GM12801 (cell line): ENCODE measurements around the gene M1AP.

Experiments
- TF ChIP-seq, protein P1 (sequence below): IDR thresholded peaks from one replicate; pipeline ENCODE4 v1.5.1; 2011; ENCODE audit warnings: control low read depth; ENCODE audit not compliant: insufficient read length; ENCODE audit errors: extremely low read depth

The M1AP gene

DNA sequence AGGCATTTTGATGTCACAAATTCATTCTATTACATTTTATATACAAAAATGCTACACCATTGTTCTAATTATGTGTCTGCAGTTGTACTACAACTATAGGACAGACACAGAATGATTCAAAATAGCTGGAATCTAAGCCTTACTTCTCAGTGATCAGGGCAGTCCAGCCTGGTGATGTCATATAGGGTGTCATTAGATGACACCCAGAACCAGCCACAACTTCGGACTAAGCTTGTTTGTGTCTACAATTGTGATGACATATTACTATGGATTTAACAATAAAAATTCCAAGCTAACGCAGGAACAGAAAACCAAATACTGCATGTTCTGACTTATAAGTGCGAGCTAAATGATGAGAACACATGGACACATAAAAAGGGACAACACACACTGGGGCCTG, 31.0 kb downstream of the M1AP start:
- TF ChIP-seq, protein P1, sequence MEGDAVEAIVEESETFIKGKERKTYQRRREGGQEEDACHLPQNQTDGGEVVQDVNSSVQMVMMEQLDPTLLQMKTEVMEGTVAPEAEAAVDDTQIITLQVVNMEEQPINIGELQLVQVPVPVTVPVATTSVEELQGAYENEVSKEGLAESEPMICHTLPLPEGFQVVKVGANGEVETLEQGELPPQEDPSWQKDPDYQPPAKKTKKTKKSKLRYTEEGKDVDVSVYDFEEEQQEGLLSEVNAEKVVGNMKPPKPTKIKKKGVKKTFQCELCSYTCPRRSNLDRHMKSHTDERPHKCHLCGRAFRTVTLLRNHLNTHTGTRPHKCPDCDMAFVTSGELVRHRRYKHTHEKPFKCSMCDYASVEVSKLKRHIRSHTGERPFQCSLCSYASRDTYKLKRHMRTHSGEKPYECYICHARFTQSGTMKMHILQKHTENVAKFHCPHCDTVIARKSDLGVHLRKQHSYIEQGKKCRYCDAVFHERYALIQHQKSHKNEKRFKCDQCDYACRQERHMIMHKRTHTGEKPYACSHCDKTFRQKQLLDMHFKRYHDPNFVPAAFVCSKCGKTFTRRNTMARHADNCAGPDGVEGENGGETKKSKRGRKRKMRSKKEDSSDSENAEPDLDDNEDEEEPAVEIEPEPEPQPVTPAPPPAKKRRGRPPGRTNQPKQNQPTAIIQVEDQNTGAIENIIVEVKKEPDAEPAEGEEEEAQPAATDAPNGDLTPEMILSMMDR = no peak

DNA sequence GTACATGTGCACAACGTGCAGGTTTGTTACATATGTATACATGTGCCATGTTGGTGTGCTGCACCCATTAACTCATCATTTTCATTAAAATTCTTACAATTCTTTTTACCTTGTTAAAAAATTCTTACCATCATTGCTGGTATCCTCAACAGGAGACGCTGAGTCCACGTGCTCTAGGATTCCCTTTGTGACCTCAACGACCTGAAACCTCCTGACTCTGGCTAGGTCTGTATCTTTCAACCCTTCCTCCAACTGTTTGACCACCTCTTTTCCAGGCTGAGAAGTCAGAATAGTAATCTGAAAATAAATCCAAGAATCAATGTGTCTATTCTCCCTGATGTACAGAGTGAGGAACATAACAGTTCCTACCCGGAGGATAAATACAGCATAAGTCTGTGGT, 41.2 kb downstream of the M1AP start:
- TF ChIP-seq, protein P1 = no peak

DNA sequence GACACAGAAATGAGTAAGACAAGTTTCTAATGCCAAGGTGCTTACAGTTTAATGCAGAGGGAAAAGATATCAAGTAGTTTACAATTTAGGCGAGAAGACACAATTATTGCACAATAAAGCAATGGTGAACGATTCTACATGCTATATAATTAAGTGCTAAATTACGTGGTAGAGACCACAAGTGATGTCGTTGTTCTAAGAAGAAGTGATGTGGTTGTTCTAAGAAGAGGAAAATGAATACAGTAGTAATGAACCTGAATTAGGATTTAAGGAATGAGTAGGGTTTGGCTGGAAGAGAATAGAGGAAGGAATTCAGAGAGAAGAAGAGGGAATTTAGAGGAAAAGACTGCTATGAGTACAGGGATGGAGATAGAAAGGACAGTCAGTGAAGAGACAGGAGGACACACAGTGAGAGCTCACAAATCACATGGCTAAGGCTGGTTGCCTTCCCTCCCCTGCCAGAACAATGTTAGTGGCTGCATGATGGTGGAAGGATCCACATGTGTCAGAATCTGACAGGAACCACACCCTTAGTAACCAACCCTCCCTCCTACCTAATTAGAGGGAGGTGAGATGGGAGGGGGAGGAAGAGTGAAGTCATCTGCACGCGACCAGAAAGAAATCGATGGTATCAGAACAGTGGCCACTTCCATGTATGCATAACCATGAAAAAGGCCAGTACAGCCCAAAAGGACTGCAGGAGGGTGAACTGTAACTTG, 44.7 kb downstream of the M1AP start:
- TF ChIP-seq, protein P1 = no peak

DNA sequence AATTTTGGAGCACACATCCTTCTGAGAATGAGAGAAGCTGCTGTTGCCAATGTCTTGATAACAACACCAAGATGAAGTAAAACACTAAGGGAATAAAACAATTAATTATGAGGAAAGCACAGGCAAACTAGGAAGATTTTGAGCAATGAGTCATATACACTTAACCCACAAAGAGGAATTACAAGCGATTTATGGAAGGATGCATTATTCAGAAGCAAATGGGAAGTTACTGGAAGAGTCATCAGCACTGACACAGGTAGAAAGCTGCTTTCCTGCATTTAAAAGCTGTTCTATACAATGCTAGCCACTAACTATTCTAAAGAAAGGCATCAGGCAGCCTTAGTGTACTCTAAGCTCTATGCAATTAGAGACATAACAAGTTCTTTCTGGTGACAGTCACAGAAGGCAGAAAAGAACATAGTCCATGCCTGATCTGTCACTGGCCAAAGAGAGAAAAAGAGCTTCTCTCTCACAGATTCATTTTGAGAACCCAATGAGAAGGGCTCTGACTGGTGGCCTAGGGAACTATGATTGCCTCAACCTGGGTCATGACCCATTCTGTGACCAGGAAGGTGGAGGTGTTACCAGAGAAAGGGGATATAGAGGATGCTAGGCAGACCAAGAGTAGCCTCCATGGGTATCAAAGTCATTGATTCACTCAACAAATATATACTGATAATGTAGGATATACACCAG, 45.4 kb downstream of the M1AP start:
- TF ChIP-seq, protein P1 = no peak

DNA sequence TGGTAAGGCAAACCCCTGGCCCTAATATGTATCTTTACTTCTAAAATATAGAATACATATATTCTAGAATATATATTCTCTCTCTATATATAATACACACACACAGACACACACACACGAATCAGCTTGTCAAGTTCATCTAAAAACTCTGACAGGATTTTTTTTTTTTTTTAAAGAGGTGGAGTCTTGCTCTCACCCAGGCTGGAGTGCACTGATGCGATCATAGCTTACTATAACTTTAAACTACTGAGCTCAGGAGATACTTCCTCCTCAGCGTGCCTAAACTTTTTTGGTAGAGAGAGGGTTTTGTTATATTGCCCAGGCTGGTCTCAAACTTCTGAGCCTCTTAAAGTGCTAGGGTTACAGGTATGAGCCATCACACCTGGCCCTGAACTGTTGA, 48.5 kb downstream of the M1AP start:
- TF ChIP-seq, protein P1 = no peak

DNA sequence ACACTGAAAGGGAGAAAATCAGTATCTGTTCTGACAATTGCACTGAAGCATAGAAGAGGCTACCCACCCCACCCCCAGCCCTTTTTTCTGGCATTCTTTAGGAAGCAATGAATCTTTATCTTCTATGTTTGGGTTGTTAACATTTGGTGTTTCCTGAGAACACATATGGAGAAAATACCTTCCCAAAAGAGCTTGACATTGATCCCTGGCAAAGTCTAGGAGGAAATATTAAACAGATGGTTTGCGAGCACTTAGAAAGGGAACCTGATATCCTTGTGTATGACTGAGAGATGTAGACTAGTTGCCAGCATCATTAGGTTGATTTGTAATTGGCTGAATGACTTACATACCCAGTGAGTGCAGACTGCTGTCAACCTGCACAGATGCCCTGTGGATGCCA, 50.7 kb downstream of the M1AP start:
- TF ChIP-seq, protein P1 = no peak

DNA sequence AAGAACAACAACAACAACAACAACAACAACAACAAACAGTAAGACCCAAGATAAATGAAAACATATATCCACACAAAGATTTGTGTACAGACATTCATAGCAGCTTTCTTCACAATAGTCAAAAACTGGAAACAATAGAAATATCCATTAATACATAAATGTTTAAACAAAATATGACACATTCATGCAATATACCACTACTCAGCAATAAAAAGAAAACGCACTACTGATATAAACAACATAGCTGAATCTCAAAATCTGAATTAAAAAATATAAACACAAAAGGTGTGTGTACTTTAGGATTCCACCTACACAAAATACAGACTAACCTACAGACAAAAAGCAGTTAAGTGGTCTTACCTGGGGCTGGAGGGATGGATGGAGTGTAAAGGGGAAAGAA, 51.5 kb downstream of the M1AP start:
- TF ChIP-seq, protein P1 = no peak
